SJCRH30 (cell line): ENCODE results near the gene TTC22. TPM values are rescaled to one million over a fixed set of nuclear protein-coding genes. Genes with fewer than 3 reads are reported as not detected.
A peak's percentile ranks its signal among the peaks of the same experiment; 100 is the strongest.

Experiments used
- DNase-seq, 2 experiments: peaks; one replicate each; pipeline ENCODE4 v3.0.0-alpha.2; 2015 to 2020
- H3K27ac ChIP-seq: fragments of 250-450 bp; sonication (Bioruptor Pico); 2 replicates; pipeline ENCODE4 v1.5.1; 2020; ENCODE audit warnings: mild to moderate bottlenecking, moderate library complexity
- H3K27me3 ChIP-seq: fragments of 250-450 bp; sonication (Bioruptor Pico); 2 replicates; pipeline ENCODE4 v1.5.1; 2020; ENCODE audit warnings: mild to moderate bottlenecking, moderate library complexity
- H3K36me3 ChIP-seq: fragments of 250-450 bp; sonication (Bioruptor Pico); 2 replicates; pipeline ENCODE4 v1.5.1; 2020; ENCODE audit warnings: mild to moderate bottlenecking, moderate library complexity
- H3K4me1 ChIP-seq: fragments of 250-450 bp; sonication (Bioruptor Pico); 2 replicates; pipeline ENCODE4 v1.5.1; 2020; ENCODE audit warnings: mild to moderate bottlenecking, moderate library complexity
- H3K4me3 ChIP-seq: fragments of 250-450 bp; sonication (Bioruptor Pico); 2 replicates; pipeline ENCODE4 v1.5.1; 2020; ENCODE audit warnings: mild to moderate bottlenecking, moderate library complexity
- H3K9me3 ChIP-seq: fragments of 250-450 bp; sonication (Bioruptor Pico); replicated peaks from 2 replicates; pipeline ENCODE4 v1.5.1; 2020; ENCODE audit warnings: mild to moderate bottlenecking, moderate library complexity
- total RNA-seq: library from RNA; depleted of rRNA; stranded (reverse); fragments of >200 nt; shearing (Covaris generic); gene quantifications from 2 replicates; pipeline ENCODE4 v1.2.3, GENCODE V29; 2014

The TTC22 gene
- total RNA-seq, 1 experiment from 2014 or later: not detected

- H3K36me3 ChIP-seq: no peaks in the 10 kb centered on the region
These were observed 33.6 kb downstream of the TTC22 start for GRCh38 chr1:54767526-54767925.

DNA sequence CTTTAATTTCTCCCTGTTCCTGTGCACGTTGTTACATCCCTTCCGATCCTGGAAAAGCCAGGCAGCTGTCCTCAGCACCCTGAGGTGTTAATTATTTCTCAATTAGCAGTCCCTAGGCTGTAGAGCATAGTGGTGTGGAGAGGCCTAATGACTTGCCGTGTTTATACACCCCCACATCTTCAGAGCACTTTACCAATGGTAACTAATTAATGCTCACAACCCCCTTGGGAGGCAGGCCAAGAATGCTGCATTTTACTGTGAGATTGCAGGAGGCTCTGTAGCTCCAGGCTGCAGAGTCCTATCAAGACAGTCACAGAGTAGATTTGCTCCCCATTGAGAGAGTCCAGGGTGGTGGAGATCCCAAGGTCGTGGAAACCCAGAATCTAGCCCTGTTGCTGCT, 34.4 kb downstream of the TTC22 start:
- DNase-seq: no peak
- Histone ChIP-seq H3K27me3 (no peaks in the 10 kb centered on the region), H3K27ac (no peak overlapping the region), H3K36me3 (no peaks in the 10 kb centered on the region), H3K4me3 (no peak overlapping the region), H3K4me1 (no peaks in the 10 kb centered on the region), H3K9me3 (no peaks in the 10 kb centered on the region)

More at GRCh38 chr1:54767526-54767925, 33.6 kb downstream of the TTC22 start:
- no peaks in the 10 kb centered on the region for H3K4me1 ChIP-seq
- H3K4me3 ChIP-seq: no peak overlapping the region
- no peak for DNase-seq
- no peaks in the 10 kb centered on the region; the same call in 1 of the 2 replicates for H3K27me3 ChIP-seq
- H3K27ac ChIP-seq: no peak overlapping the region
- no peaks in the 10 kb centered on the region for H3K9me3 ChIP-seq

GRCh38 chr1:54764922-54765561, 36.1 kb downstream of the TTC22 start:
- DNase-seq: no peak
- Histone ChIP-seq H3K27ac (no peak overlapping the region), H3K9me3 (no peaks in the 10 kb centered on the region), H3K4me1 (no peaks in the 10 kb centered on the region), H3K36me3 (no peaks in the 10 kb centered on the region), H3K4me3 (peak overlapping the region; percentile 78), H3K27me3 (no peaks in the 10 kb centered on the region)

DNA sequence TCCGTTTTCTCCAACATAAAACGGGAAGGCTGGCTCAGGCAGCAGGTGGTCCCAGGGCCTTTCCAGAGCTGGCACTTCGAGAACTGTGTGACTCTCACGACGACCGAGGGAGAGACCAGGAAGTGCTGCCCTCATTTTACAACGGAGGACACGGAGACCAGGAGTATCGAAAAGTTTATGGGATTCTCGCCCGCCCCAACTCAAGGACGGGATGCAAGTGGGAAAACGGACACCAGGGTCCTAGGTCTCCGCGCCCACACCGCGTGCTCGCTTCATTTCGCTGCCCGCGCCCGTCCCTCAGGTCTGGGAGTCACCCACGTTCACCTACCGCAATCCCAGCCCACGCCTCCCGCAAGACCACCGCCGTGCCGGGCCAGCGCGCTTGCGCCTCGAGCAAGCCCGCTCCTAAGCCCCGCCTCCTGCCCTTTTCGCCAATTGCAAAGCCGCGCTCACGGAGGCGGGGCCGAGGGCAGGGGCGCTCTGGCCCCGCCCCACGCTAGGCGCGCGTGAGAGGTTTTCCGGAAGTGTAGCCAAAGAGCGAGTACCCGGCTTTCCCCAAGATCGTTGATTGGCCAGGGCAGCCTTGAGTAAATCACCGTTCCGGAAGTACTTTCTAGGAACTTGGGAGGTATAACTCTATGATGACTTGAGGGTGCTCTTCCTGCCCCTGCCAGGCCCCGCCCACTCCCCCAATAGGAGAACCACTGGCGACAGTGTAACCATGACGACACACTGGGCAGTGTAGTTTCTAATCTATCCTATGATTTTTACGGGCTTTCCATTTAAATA, 36.8 kb downstream of the TTC22 start, which contains the start of gene PARS2:
Gene PARS2, minus strand, starts transcription at position 391 of the 789 bp plus-strand sequence. CDS start 5,362 bp downstream, outside the sequence.
- peak within 1 kb of the TSS; percentile 78 for H3K4me3 ChIP-seq
- no peaks in the 10 kb centered on the region for H3K9me3 ChIP-seq
- peak; percentile 98 to 100 for DNase-seq
- no peaks in the 10 kb centered on the region for H3K36me3 ChIP-seq
- H3K27ac ChIP-seq: peak within 1 kb of the TSS; percentile 71
- no peaks in the 10 kb centered on the region for H3K4me1 ChIP-seq
- H3K27me3 ChIP-seq: no peaks in the 10 kb centered on the region

- peak overlapping the region; percentile 78 for H3K4me3 ChIP-seq
- no peak for DNase-seq
- no peaks in the 10 kb centered on the region for H3K27me3 ChIP-seq
- no peaks in the 10 kb centered on the region for H3K4me1 ChIP-seq
- peak overlapping the region; percentile 71 for H3K27ac ChIP-seq
- no peaks in the 10 kb centered on the region for H3K36me3 ChIP-seq
- H3K9me3 ChIP-seq: no peaks in the 10 kb centered on the region
These were observed 37.3 kb downstream of the TTC22 start for GRCh38 chr1:54763816-54764132.

DNA sequence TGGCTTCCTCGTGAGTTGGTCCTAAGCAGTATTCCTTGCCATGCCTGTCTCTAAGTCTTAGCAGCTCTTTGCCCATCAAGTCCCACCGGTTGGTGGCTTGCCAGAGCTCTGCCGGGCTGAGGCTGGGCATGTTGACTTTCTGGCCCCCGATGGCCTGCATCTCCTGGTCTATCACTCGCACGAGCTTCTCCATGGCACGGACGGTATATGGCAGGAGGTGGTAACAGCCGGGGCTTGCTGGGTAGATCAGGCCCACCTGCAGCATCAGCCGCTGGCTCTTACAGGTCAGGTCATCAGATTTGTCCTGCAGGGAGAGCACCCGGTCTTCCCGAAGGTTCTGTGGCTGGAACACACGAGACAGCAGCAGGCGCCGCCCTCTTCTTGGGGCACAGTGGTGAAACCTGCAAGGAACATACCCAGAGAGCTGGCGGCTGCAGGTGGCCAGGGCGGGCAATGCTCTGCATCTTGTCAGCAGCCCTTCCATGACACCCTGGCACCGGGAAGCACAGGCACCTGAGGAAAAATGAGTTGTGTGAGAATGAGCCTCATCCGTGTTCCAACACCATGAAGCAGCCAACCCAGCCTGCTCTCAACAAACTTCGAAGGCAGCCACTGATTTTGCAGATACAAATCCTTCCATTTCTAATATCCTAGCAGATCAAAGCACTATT, 42.3 kb downstream of the TTC22 start:
- no peak for DNase-seq
- Histone ChIP-seq H3K27me3 (no peaks in the 10 kb centered on the region), H3K4me1 (no peaks in the 10 kb centered on the region), H3K27ac (no peak overlapping the region), H3K36me3 (peaks cover 11% of the 10 kb centered on the region), H3K4me3 (no peak overlapping the region), H3K9me3 (no peaks in the 10 kb centered on the region)

- H3K27me3 ChIP-seq: no peaks in the 10 kb centered on the region
- DNase-seq: no peak
- no peaks in the 10 kb centered on the region for H3K9me3 ChIP-seq
These were observed 43.3 kb downstream of the TTC22 start for GRCh38 chr1:54757833-54758232.

GRCh38 chr1:54754486-54755285, 46.4 kb downstream of the TTC22 start:
- no peaks in the 10 kb centered on the region for H3K27me3 ChIP-seq
- no peak overlapping the region for H3K4me3 ChIP-seq
- H3K4me1 ChIP-seq: no peaks in the 10 kb centered on the region
- H3K36me3 ChIP-seq: peaks cover 11% of the 10 kb centered on the region
- no peak overlapping the region for H3K27ac ChIP-seq
- DNase-seq: no peak
- H3K9me3 ChIP-seq: no peaks in the 10 kb centered on the region

More at GRCh38 chr1:54757833-54758232, 43.3 kb downstream of the TTC22 start:
- no peak overlapping the region for H3K27ac ChIP-seq
- no peak overlapping the region for H3K4me3 ChIP-seq
- peaks cover 11% of the 10 kb centered on the region for H3K36me3 ChIP-seq
- no peaks in the 10 kb centered on the region for H3K4me1 ChIP-seq

DNA sequence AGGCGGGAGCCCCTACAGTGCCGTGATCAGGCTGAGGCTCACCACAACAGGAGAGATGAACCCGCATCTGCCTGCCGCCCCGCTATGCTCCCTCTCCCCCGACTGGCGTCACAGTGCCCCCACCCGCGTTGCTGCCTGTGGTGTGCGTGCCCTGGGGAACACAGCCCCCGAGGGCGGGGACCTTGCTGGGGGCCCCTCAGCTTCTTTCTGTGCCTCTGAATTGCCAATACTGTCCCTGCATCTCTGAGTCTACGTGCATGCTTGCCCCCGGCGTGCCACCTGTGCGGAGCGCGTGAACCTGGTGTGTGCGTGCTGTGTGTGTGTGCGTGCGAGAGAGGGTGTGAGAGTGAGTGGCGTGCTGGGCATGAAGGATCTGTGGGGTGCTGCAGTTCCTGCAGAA, 47.1 kb downstream of the TTC22 start:
- DNase-seq: no peak
- Histone ChIP-seq H3K27me3 (no peaks in the 10 kb centered on the region), H3K4me1 (no peaks in the 10 kb centered on the region), H3K27ac (no peak overlapping the region), H3K9me3 (no peaks in the 10 kb centered on the region), H3K36me3 (peaks cover 11% of the 10 kb centered on the region), H3K4me3 (no peak overlapping the region)

GRCh38 chr1:54751426-54751825, 49.7 kb downstream of the TTC22 start:
- no peaks in the 10 kb centered on the region for H3K27me3 ChIP-seq
- no peaks in the 10 kb centered on the region for H3K4me1 ChIP-seq
- H3K9me3 ChIP-seq: no peaks in the 10 kb centered on the region
- no peak overlapping the region for H3K4me3 ChIP-seq
- H3K36me3 ChIP-seq: no peaks in the 10 kb centered on the region
- no peak for DNase-seq
- H3K27ac ChIP-seq: no peak overlapping the region

GRCh38 chr1:54750596-54750995, 50.5 kb downstream of the TTC22 start:
- Histone ChIP-seq H3K27me3 (no peaks in the 10 kb centered on the region), H3K36me3 (no peaks in the 10 kb centered on the region), H3K4me1 (no peaks in the 10 kb centered on the region), H3K9me3 (no peaks in the 10 kb centered on the region), H3K4me3 (no peak overlapping the region), H3K27ac (no peak overlapping the region)
- DNase-seq: no peak

GRCh38 chr1:54748094-54748835, 52.9 kb downstream of the TTC22 start:
- no peaks in the 10 kb centered on the region for H3K9me3 ChIP-seq
- H3K4me1 ChIP-seq: no peaks in the 10 kb centered on the region
- H3K4me3 ChIP-seq: no peak overlapping the region
- no peak for DNase-seq
- peaks cover 9% of the 10 kb centered on the region; the same call in 1 of the 2 replicates for H3K36me3 ChIP-seq
- H3K27ac ChIP-seq: no peak overlapping the region
- no peaks in the 10 kb centered on the region for H3K27me3 ChIP-seq

DNA sequence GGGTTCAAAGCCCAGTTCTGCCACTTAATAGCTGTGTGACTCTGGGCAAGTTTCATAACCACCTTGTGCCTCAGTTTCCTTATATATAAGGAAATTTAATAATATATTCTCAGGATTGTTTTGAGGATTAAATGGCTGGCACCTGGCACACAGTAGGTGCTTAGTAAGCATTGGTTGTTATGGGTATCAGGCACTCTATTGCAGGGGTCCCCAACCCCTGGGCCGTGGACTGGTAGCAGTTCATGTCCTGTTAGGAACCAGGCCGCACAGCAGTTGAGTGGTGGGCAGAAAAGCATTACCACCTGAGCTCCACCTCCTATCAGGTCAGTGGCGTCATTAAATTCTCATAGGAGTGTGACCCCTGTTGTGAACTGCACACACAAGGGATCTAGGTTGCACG, 55.3 kb downstream of the TTC22 start:
- Histone ChIP-seq H3K4me1 (no peaks in the 10 kb centered on the region), H3K4me3 (no peak overlapping the region), H3K36me3 (peaks cover 17% of the 10 kb centered on the region; the same call in 1 of the 2 replicates), H3K9me3 (no peaks in the 10 kb centered on the region), H3K27ac (no peak overlapping the region), H3K27me3 (no peaks in the 10 kb centered on the region)
- no peak for DNase-seq

GRCh38 chr1:54745274-54745673, 55.8 kb downstream of the TTC22 start:
- no peaks in the 10 kb centered on the region for H3K27me3 ChIP-seq
- DNase-seq: no peak
- H3K36me3 ChIP-seq: peaks cover 18% of the 10 kb centered on the region; the same call in 1 of the 2 replicates
- no peak overlapping the region for H3K4me3 ChIP-seq
- no peak overlapping the region for H3K27ac ChIP-seq
- no peaks in the 10 kb centered on the region for H3K9me3 ChIP-seq
- no peaks in the 10 kb centered on the region for H3K4me1 ChIP-seq
